ENCODE data around the gene STXBP6.

DNA sequence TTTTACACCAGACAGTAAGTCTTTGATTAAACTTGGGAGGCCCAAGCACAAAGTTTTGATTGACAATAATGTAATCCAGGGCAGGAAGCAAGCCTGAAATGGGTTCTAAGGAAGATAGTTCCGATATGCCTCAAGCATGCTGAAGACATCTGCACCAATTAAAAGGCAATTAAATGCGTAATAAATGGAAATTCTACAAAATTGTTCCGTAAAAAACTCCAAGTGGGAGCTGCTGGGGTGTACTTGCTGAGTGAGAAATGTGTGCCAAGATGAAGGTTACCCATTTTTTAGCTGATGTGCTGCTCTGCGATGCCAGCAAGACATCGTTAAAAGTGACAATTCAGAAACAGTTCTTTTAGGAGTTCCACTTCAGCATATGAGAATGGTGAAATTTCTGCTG lies 269.7 kb downstream of the STXBP6 start:
- TF ChIP-seq TAF1 (IDR thresholded peaks at IDR 0.05; ENCODE audit: borderline replicate concordance, insufficient read depth, low read length) (no peak), POLR2AphosphoS5 (IDR thresholded peaks at IDR 0.05; ENCODE audit: low read depth, low read length) (no peak), FOXP2 (optimal IDR thresholded peaks at IDR 0.05; ENCODE audit: borderline replicate concordance, extremely low read depth, extremely low read length, insufficient read depth) (no peak), SIN3A (IDR thresholded peaks at IDR 0.05; ENCODE audit: borderline replicate concordance, insufficient read depth, low read length) (no peak)
- TF ChIP-seq, protein P1, sequence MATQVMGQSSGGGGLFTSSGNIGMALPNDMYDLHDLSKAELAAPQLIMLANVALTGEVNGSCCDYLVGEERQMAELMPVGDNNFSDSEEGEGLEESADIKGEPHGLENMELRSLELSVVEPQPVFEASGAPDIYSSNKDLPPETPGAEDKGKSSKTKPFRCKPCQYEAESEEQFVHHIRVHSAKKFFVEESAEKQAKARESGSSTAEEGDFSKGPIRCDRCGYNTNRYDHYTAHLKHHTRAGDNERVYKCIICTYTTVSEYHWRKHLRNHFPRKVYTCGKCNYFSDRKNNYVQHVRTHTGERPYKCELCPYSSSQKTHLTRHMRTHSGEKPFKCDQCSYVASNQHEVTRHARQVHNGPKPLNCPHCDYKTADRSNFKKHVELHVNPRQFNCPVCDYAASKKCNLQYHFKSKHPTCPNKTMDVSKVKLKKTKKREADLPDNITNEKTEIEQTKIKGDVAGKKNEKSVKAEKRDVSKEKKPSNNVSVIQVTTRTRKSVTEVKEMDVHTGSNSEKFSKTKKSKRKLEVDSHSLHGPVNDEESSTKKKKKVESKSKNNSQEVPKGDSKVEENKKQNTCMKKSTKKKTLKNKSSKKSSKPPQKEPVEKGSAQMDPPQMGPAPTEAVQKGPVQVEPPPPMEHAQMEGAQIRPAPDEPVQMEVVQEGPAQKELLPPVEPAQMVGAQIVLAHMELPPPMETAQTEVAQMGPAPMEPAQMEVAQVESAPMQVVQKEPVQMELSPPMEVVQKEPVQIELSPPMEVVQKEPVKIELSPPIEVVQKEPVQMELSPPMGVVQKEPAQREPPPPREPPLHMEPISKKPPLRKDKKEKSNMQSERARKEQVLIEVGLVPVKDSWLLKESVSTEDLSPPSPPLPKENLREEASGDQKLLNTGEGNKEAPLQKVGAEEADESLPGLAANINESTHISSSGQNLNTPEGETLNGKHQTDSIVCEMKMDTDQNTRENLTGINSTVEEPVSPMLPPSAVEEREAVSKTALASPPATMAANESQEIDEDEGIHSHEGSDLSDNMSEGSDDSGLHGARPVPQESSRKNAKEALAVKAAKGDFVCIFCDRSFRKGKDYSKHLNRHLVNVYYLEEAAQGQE (IDR thresholded peaks at IDR 0.05; ENCODE audit: insufficient read depth in 1 of 2, low read depth in 2 of 2, low read length in 2 of 2), result no peak
